Measurements from ENCODE around the gene ABHD16A.

The ABHD16A gene

DNA sequence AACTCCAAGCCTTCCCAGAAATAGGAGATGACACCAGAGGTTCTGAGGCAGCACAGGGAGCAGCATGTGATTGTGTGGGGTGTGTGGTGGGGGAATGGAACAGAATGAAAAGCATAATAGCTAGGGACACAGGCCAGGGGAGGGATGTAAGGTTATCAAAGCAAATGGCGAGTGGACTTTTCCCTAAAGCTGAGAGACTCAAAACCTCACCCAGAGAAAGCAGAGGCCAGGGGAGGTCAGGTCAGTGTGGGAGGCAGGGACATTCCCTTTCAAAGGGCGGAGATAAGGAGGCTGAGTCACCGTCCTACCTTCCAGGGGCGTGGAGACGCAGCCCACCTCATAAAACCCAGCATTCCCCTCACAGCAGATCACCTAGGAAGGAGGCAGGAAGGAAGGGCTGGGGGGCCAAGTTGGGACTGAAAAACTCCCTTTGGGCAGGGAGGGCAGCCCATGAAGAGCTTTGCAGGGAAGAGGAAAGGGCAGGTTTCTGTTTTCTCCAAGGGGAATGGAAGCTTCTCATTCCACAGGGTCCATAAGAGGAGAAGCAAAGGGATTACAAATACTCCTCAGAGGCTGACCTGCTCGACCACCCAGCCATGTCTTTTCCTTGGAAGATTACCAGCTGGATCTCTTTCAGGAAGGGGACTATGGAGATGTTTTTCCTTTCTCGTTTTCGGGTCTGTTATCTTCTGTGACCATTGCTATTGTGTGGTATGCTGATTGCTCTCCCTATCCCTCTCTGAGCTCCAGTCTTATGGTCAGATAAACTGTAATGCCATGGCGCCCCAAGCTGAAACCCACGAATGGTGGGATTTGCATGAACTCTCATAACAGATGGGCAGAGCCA is 12.7 kb downstream of the ABHD16A start:
- no peak for DNase-seq (ENCODE audit: low read depth in 1 of 2, low spot score in 1 of 2)

DNA sequence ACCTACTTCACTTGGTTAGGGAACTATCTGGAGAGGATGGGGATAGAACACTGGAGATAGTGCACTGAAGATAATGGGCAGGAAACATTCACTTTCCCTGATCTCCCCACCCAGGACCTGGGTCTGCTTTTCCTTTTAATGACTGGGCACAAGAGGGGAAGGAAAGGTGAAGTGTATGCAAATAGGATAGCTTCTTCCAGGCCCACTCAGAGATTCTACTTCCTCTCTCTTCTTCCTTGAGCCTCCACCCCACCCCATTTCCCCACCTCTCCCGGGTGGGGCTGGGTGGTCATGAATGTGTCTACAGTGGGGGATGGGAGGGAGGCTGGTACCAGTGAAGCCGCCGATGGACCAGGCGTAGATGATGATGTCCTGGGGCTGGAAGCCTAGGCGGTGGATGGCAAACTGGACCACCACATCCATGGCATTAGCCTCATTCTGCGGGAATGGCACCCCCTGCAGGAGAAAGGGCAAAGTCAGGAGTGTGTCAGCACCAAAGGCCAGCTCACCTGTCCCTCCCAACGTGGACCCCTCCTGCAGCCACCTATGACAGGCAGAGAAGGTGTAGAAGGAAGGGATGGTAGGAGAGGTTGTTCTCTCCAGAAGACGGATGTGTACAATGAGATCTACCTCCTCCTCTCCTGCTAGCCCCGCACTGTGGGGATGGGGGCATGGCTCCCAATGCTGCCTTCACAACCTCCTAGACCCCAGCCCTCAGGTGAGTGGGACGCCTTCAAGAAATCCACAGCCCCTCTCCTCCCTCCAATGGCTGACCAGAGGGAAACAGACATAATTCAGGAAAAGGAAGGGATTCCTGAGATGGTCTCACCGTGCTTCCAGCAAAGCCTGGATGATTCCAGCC is 13.6 kb downstream of the ABHD16A start:
- DNase-seq (ENCODE audit: low read depth in 1 of 2, low spot score in 1 of 2), result no peak

DNA sequence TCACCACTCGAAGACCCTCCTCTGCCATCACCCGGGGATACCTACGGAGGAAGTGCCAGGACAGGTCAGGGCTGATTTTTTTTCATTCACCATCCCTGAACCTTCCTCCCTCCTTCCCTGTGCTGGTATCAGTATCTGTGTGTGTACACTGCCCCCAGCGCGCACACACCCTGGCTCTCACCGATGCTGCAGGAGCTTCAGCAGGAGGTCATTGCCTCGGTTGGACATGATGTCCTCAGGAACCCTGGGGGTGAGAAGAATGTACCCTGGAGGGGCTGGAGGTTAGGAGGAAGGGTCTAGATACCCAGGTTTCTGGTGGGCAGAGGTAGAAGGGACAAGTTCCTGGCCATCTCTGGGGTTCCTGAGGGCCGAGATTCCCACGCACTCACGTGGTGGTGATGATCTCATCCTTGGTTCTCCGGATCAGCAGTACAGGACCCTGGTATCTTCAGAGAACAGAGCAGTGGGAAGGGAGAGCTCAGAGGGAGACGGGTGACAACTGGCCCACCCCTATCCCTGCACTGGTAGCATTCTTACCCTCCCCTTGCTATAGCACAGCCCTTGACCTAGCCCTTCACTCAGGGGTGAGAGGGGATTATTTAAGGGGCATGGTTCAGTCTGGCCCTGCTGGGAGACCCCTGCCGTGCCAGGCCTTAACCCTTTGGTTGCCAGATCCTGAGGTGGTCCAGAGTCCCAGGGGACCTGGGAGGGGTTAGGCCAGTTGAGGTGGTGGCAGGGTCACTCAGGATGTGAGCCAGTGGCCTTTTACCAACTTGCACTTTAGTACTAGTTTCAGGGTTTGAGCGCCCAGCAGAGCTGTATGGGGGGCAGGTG is 15.0 kb downstream of the ABHD16A start:
- DNase-seq (ENCODE audit: low read depth in 1 of 2, low spot score in 1 of 2), result no peak

DNA sequence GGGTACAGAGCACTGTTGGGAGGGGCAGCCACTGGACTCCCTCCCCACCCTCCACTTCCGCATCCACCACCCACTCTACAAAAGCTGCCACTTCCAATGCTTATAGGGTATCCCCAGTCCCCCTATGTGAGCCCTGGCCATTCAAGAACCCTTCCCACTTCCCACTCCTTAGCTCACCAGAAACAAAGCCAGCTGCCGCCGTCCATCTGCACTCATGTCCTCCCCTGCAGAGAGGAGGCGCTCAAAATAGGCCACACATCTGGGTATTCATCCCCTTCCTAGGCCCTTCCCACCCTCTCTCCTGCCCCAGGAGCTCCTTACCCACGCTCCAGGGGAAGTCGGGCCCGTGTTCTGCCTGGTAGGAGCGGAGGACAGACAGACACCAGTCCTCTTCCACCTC is 15.8 kb downstream of the ABHD16A start:
- DNase-seq (ENCODE audit: low read depth in 1 of 2, low spot score in 1 of 2), result no peak

DNA sequence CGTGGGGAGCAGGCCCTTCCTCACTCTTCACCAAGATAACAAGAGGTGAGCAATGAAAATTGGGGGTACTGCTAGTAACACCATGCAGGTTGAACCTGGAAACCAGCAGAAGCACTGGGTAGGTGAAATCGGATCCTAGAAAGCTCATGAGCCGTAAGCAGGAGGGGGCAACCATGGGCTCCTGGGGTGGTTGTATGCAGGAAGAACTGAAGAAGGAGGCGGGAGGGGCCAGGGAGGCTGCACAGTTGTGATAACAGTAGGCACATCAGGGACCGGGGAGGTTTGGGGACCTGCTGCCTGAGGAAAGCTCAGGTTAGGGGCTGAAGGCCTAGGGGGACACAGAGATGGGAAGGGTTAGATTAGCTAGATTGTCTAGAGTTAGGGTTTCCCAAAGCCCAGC is 16.6 kb downstream of the ABHD16A start:
- no peak for DNase-seq (ENCODE audit: low read depth in 1 of 2, low spot score in 1 of 2)

DNA sequence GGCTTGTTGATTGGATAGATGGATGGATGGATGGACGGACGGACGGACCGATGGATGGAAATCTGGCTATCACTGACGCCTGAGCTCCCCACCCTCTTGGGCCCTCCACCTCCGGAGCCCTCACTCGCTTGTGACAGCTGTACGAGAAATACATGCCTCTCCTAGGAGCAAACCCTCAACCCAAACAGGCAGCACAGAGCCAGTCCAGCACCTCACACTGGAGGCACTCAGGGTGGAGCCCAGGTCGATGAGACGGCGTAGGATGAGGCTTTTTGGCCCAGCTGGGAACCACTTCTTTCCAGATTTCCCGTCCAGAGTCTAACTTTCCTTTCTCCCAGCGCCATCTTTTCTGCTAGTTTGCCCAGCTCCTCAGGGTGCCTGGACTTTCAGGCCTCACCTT is 19.5 kb downstream of the ABHD16A start:
- DNase-seq (ENCODE audit: low read depth in 1 of 2, low spot score in 1 of 2), result no peak

DNA sequence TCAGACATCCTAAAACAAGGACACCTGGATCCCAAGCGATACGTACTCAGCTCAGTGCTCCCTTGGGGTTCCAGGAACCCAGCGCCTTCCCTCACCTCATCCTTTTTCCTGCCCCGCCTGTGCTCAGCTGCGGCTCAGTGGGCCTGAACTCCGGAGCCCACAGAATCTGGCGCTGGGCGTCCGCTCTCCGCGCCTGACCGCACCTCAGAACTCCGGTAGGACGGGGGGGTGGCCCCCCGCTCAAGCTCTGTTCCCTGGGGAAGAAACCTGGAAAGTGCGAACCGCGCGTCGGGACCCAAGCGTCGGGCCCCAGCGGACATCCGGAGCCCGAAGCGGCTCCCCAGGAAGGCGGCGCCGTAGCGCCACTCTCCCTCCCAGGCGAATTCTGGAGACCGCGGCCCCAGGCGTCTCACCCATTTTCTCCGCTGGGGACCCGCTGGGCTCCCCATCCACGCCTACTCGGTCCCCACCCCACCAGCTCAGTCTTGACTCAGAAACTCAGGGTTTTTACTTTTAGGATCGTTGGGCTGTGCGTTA is 21.9 kb downstream of the ABHD16A start:
- no peak for DNase-seq (ENCODE audit: low read depth in 1 of 2, low spot score in 1 of 2)

DNA sequence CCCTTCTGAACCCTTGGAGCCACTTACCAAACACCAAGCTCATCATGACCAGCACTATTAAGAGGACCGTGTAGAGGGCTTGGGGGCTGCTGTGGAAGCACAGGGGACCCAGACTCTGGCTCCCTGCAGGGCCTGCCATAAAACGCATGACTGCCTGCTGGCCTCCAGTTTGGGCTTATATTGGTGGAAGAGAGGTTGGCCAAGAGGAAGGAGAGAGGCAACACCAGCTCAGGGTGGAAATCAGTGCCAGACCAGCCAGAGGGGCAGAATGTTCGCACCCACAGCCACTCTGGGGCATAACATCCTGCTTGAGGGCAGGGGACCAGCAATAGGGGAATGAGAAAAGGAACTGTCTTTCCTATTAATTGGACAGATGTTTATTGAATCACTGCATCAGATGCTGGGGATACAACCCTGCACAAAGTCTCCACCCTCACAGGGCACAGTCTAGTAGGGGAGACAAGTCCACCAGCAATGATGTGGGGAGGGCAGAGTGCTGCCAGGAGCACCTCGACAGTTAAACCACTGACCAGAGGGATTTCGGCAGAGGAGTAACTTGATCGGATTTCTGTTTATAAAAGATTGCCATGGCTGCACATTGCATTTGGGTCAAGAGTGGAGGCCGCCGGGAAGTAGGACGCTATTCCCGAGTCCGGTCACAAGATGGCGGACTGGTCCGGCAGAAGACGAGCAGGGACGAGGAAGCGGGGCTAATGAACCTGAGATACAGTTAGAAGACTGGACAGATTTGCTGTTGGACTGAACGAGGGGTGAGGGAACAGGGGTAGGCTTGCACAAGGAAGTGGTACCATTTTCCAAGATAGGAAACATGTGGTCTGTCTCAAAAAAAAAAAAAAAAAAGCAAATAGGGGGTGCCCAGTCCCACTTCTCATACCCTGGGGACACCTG is 22.6 kb downstream of the ABHD16A start, which contains the start of gene LY6G5C:
Gene LY6G5C (minus strand): TSS at position 842 of the 909 bp plus-strand sequence. CDS start 694 bp downstream, at position 148.
- peak; percentile 37 to 40 for DNase-seq (ENCODE audit: low read depth in 1 of 2, low spot score in 1 of 2)

DNA sequence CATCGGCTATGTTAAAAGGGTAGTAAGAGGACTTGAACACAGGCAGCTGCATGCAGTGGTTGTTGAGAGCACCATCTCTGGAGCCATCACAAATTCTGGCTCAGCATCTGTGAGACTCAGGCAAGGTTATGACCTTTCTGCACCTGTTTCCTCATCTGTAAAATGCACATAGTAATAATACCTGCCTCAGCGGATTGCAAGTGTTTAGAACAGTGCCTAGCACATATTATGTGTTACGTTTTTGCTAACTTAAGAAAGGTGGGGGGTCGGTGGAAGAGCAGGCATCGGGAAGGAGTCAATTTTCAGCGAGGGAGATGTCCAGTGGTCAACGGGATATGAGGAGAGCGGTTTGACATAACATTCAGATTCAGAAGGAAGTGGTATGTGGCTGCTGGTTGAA is 25.2 kb downstream of the ABHD16A start:
- no peak for DNase-seq (ENCODE audit: low read depth in 1 of 2, low spot score in 1 of 2)

DNA sequence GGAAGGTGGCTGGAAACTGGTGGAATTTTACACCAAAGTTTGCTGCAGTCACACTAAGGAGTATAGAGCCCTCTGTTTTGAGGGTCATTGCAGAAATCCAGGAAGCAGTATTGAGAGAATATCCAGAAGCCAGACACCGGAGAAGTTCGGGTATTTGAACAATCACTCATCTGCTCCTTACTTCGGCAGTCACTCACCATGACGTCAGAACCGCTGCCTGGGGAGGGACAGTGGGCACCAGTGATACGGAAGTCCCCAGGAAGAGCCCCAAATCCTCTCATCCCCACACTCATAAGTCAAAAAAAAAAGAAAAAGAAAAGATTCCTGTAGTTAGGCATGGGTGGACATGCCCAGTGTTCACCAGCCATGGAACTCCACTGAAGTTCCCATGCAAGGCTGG is 26.2 kb downstream of the ABHD16A start:
- no peak for DNase-seq (ENCODE audit: low read depth in 1 of 2, low spot score in 1 of 2)

DNA sequence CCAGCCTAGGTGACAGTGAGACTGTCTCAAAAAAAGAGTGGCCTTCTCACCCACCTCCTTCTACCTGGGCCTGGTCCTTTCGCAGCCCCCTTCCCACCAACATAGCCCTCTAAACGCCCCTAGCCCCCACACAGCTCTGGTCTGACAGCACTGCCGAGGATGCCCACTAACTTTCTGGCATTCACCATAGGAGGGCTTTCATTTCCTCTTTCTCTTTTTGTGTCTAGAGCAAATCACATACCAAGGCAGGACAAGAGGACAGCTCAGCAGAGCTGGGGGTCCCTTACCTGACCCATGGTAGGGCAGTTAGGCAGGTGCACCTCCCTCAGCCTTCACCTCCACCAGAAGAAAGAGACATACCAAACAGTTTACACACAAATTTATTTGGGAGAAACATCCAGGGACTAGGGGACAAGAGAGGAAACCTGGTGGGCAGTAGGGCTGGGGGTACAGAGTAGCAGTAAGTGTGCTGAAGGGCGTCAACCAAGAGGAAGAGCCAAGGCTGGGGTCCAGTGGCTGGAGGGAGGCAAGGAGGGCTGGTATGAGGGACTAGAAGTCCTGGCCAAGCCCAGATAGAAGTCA is 26.7 kb downstream of the ABHD16A start:
- no peak for DNase-seq (ENCODE audit: low read depth in 1 of 2, low spot score in 1 of 2)

DNA sequence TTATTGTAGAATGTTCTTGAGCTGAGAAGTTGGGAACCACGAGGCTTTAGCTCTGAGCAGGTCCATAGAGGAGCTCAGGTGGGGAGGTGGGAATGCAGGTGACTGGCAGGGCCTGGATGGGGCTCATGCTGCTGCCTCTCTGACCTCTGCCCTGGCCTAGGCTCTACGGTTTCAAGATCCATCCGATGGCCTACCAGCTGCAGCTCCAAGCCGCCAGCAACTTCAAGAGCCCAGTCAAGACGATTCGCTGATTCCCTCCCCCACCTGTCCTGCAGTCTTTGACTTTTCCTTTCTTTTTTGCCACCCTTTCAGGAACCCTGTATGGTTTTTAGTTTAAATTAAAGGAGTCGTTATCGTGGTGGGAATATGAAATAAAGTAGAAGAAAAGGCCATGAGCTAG is 33.4 kb downstream of the ABHD16A start, which contains the start of gene LY6G5B:
Gene LY6G5B (plus strand): TSS at position 301 of the 400 bp plus-strand sequence. CDS start 975 bp downstream, outside the sequence.
- no peak for DNase-seq (ENCODE audit: low read depth in 1 of 2, low spot score in 1 of 2)

DNA sequence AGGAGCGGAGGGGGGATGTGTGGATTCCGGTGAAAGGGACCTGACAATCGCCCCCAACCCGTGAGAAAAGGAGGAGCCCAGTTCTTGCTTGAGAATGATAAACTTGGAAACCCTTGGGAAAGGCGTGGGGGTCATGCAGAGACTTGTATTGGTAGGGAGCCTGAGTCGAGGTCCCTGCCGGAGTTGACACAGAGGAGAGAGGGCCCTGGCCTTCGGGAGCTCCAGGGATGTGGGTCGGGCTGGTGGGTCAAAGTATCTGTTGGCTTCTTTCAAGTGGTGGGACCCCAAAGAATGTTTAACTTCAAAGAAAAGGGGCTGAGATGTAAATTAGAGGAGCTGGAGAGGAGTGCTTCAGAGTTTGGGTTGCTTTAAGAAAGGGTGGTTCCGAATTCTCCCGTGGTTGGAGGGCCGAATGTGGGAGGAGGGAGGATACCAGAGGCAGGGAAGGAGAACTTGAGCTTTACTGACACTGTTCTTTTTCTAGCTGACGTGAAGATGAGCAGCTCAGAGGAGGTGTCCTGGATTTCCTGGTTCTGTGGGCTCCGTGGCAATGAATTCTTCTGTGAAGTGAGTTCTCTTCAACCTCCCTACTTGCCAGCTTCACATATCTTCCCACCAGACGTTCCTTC is 36.7 kb downstream of the ABHD16A start:
- DNase-seq (ENCODE audit: low read depth in 1 of 2, low spot score in 1 of 2), result no peak

DNA sequence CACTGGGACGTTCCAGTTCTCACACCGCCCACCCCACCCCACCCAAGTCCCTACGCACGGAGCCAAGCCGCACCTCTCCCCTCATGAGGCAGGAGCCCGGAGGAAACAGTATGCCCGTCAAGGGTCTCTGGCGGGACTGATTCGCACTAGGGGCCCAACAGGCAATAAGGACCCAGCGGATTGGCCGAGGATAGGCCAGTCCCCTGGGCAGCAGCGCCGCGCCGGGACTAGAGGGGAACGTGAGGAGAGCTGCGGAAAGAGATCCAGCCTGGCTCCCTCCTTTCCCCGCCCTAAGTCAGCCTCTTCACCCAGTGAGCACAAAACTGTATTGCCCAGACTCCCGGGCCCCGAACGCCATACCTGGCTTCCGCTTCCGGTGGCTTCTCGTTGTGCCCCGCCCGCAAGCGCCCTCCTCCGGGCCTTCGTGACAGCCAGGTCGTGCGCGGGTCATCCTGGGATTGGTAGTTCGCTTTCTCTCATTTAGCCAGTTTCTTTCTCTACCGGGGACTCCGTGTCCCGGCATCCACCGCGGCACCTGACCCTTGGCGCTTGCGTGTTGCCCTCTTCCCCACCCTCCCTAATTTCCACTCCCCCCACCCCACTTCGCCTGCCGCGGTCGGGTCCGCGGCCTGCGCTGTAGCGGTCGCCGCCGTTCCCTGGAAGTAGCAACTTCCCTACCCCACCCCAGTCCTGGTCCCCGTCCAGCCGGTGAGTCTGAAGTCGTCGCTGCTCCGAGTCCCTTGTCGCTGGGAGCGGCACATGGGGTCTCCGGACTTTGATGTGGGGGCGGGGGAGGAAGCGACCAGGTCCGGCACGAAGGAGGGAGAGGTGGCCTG is 37.4 kb downstream of the ABHD16A start, which contains the start of gene CSNK2B:
Gene CSNK2B (plus strand): TSS at position 580 of the 836 bp plus-strand sequence. CDS start 752 bp downstream, outside the sequence.
- DNase-seq (ENCODE audit: low read depth in 1 of 2, low spot score in 1 of 2), result peak; percentile 94 to 98

DNA sequence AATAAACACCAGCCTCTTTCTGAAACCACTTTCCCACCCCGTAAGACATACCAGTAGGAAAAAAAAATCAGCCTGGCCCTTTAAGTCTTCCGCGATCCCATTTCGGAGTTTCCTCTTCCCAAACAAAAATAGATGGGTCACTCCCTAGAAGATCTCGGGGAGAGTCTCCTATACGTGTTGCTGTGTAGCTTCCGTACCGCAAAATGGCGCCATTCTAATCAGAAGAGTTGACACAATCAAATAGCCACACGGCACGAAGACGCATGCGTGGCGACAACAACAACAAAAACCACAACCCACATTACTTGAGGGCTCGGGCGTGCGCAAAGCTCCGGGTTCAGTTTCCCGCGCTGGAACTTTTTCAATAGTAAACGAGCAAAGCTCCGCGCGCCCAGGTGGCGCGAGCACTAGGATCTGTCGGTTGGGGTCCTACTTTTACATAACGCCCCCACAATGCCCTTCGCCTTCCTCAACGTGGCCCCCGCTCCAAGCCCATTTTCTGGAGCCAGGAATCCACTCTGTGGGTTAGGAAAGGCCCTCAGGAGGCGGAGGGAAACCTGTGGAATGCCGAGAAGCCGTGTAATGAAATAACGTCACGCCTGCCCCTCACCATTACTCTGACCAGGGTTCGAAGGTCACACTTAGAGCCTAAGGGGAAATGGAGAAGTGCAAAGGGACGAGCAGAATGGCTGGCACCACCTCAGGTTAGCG is 38.2 kb downstream of the ABHD16A start, which contains the start of gene GPANK1:
Gene GPANK1 (minus strand): TSS at position 208 of the 711 bp plus-strand sequence. CDS start 519 bp downstream, outside the sequence.
- DNase-seq (ENCODE audit: low read depth in 1 of 2, low spot score in 1 of 2), result peak; percentile 78

DNA sequence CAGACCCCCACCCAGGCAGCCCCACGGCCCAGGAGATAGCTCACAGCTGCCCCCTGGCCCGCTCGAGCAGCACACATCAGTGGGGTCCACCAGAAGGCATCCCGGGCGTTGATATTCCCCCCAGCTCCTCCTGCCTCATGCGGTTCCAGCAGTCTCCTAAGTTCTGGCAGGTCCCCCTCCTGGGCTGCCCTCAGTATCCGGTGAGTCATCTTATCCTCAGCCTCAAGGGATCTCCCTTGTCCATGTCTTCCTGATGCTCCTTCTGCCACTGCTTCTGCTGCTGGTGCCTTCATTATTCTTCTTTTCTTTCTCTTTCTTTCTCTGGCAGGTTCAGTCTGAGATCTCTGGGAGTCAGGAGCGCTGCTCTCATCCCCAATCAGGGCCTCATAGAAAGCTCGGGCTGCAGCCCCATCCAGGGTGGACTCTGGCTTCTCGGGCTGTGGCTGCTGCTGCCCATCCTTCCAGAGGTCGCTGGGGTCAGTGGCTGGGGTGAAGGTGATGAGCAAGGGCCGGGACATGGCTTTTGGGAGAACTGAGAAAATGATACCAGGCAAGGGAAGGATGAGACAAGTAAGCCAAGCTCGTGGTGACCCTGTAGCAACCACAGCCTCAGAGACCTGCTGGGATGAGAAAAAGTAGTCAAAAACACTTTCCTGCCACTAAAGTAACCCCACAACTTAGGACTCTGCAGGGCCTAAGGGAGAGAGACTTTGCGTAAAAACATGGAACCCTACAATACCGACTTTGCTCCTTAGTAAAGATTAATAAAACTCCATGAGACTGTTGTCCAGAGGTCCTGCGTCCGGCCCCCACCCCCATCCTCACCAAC is 38.9 kb downstream of the ABHD16A start:
- no peak for DNase-seq (ENCODE audit: low read depth in 1 of 2, low spot score in 1 of 2)
